Activated B cell treated with CpG ODN at 0.5 μM for 24 hours (primary cell): ENCODE measurements around the gene TRAPPC2L. TPM values are rescaled to one million over a fixed set of nuclear protein-coding genes. Genes with fewer than 3 reads are reported as not detected.

Source experiments
- ATAC-seq: fragments of 200-7000 bp; cut with Tn5 transposase; one replicate; pipeline ENCODE4 v1.10.0; 2021; ENCODE audit warnings: low read depth, mild to moderate bottlenecking, moderate library complexity
- CTCF ChIA-PET: fragments of 350-600 bp; sonication (Branson Sonifier 250); formaldehyde crosslinking; loops from one replicate; lab custom pipeline; 2021; ENCODE audit warnings: antibody characterized with exemption; lab: Charles Lee
- POLR2A ChIA-PET: fragments of 350-600 bp; sonication (Branson Sonifier 250); formaldehyde crosslinking; loops from one replicate; lab custom pipeline; 2021; ENCODE audit warnings: antibody characterized with exemption; lab: Charles Lee
- DNase-seq: peaks from one replicate; pipeline ENCODE4 v3.0.0; 2022
- H3K27ac Mint-ChIP-seq: one replicate; pipeline ENCODE4 v1.8.0; 2020; ENCODE audit warnings: mixed read lengths
- H3K27me3 Mint-ChIP-seq: one replicate; pipeline ENCODE4 v1.8.0; 2021; ENCODE audit warnings: mixed read lengths
- H3K36me3 Mint-ChIP-seq: one replicate; pipeline ENCODE4 v1.8.0; 2021; ENCODE audit warnings: low read depth, mixed read lengths
- H3K4me1 Mint-ChIP-seq: one replicate; pipeline ENCODE4 v1.8.0; 2021; ENCODE audit warnings: mixed read lengths
- H3K4me3 Mint-ChIP-seq: one replicate; pipeline ENCODE4 v1.8.0; 2020; ENCODE audit warnings: mild to moderate bottlenecking, mixed read lengths
- H3K9me3 Mint-ChIP-seq: one replicate; pipeline ENCODE4 v1.8.0; 2020; ENCODE audit warnings: mixed read lengths
- intact Hi-C: fragments of 100-400 bp; cut with micrococcal nuclease; formaldehyde crosslinking; loops from one replicate; pipeline ENCODE4 v1.15.1; 2024
- total RNA-seq: library from RNA; stranded (reverse); gene quantifications from 2 replicates; pipeline ENCODE4 v1.2.3, GENCODE V29; 2022
- TF ChIP-seq, protein P1 (sequence below): fragments of 200-600 bp; IDR thresholded peaks from one replicate; pipeline ENCODE4 v1.8.0; 2022; ENCODE audit warnings: antibody characterized with exemption, mild to moderate bottlenecking

TRAPPC2L gene
- total RNA-seq, 1 donor from 2014 or later = 38.7 TPM

DNA sequence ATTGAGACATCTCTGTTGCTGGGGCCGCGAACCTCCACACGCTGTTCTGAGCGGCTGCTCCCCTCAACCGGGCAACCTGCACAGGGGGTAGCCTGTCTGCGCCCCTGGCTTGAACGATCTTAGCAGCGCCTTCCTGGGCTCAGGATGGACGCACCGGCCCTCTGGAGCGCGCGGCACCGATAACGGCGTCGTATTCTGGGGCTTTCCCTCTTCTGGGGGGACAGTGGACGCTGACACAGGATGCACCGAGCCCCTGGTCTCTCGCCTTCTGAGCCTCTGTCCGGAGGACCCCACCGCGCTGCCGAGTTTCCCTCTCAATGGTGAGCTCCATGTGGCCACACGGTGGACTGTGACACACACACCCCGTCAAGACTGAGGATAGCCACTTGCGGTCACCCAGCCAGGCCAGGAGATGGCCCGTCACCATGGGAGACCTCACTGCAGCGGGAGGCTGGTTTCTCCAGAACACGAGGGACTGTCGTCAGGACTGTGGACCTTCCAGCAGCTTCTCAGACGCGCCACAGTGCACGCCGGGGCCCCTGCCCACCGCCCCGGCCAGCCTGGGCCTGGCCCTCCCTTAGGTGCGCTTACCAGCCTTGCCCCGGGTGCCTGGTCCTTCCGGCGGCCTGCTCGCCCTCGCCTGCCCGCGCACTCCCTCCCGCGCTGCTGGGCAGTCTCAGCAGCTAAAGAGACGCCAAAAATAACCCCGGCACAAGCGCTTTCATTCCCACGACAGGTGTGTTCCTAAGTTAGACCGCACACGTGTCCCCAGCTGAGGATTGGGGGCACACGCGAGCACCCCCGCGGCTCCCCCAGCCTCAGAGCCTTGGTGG lies 39.5 kb downstream of the TRAPPC2L start:
- intact Hi-C loops = no loop called here
- no peak for ATAC-seq

DNA sequence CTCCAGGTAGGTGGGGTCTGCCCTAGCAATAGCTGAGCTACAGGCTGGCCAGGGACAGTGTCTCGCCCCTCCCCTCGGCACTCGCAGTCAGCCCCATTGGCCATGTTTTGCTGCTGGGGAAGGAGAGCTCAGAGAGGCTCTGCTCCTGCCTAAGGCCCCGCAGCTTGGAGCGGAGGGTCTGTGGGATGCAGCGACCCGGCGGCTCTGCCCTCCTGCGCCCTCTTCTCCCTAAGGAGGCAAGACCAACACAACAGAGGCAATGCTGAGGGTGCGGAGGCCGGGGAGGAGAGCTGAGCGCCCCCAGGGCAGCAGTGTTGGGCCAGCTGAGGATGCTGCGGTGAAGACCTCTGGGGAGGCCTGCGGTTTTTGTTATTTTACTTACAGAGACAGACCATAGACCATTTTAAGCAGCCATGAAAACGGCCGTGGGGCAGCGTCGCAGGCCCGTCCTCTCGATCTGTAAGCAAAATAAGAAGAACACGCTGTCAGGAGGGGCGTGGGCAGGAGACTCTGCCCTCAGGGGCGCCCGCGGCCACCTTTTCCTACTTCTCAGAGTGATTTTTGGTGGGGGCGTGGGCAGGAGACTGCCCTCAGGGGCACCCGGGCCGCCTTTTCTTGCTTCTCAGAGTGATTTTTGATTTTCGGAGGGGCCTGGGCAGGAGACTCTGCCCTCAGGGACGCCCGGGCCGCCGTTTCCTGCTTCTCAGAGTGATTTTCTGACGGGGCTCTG lies 40.9 kb downstream of the TRAPPC2L start:
- Mint-ChIP-seq H3K27me3 (no peaks in the 10 kb centered on the region), H3K27ac (no peak overlapping the region), H3K4me1 (peaks cover 13% of the 10 kb centered on the region), H3K9me3 (no peaks in the 10 kb centered on the region), H3K4me3 (no peak overlapping the region), H3K36me3 (peaks cover 35% of the 10 kb centered on the region)
- DNase-seq (no peak), ATAC-seq (no peak)
- TF ChIP-seq, protein P1, sequence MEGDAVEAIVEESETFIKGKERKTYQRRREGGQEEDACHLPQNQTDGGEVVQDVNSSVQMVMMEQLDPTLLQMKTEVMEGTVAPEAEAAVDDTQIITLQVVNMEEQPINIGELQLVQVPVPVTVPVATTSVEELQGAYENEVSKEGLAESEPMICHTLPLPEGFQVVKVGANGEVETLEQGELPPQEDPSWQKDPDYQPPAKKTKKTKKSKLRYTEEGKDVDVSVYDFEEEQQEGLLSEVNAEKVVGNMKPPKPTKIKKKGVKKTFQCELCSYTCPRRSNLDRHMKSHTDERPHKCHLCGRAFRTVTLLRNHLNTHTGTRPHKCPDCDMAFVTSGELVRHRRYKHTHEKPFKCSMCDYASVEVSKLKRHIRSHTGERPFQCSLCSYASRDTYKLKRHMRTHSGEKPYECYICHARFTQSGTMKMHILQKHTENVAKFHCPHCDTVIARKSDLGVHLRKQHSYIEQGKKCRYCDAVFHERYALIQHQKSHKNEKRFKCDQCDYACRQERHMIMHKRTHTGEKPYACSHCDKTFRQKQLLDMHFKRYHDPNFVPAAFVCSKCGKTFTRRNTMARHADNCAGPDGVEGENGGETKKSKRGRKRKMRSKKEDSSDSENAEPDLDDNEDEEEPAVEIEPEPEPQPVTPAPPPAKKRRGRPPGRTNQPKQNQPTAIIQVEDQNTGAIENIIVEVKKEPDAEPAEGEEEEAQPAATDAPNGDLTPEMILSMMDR = no peak
- POLR2A ChIA-PET = no interaction called here
- intact Hi-C loops = no loop called here
- CTCF ChIA-PET = no interaction called here

More for the DNA sequence above, 39.5 kb downstream of the TRAPPC2L start:
- H3K4me3 Mint-ChIP-seq = no peak overlapping the region
- POLR2A ChIA-PET = no interaction called here
- H3K36me3 Mint-ChIP-seq = peaks cover 41% of the 10 kb centered on the region
- TF ChIP-seq, protein P1 = no peak
- no peak overlapping the region for H3K27ac Mint-ChIP-seq
- H3K4me1 Mint-ChIP-seq = peaks cover 13% of the 10 kb centered on the region
- H3K27me3 Mint-ChIP-seq = no peaks in the 10 kb centered on the region
- no peaks in the 10 kb centered on the region for H3K9me3 Mint-ChIP-seq
- CTCF ChIA-PET = no interaction called here
- no peak for DNase-seq

DNA sequence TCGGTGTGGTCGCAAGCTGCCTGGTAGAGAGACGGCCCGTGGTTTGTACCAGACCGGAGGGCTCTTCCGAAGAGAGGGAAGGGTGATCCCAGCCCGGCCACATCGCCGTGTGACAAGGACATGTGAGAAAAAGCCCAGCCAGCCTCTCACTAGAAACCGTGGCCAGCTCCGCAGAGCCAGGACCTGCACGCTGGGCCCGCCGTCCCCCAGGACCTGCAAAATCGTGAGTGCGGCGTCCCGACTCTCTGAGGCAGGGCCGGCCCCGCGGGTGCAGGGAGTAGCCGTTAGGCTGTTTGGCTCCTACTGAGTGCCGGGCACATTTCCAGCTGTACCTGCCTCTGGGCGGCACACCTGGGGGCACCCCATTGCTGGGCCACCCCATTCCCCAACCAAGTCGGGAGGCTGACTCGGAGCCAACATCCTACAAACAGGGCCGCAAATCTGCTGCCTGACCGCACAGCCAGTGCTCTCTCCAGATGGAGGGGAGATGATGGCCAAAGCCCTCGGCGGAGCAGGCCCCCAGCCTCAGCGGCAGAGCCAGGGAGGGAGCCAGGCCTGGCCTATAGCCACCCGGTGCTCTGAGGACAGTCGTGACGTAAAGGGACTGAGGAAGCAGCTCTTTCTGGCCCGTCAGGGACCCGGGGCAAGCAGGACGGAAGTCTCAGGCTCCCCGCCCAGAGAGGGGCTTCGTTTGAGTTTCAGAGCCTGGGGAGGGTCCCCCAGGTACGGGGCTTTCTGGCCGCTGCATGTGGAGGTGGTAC lies 43.2 kb downstream of the TRAPPC2L start:
- Mint-ChIP-seq H3K27me3 (no peaks in the 10 kb centered on the region), H3K4me1 (peaks cover 11% of the 10 kb centered on the region), H3K27ac (no peak overlapping the region), H3K9me3 (no peaks in the 10 kb centered on the region), H3K4me3 (no peak overlapping the region), H3K36me3 (peaks cover 38% of the 10 kb centered on the region)
- TF ChIP-seq, protein P1 = no peak
- ATAC-seq (no peak), DNase-seq (no peak)
- ChIA-PET POLR2A (no interaction called here), CTCF (no interaction called here)
- intact Hi-C loops = no loop called here

DNA sequence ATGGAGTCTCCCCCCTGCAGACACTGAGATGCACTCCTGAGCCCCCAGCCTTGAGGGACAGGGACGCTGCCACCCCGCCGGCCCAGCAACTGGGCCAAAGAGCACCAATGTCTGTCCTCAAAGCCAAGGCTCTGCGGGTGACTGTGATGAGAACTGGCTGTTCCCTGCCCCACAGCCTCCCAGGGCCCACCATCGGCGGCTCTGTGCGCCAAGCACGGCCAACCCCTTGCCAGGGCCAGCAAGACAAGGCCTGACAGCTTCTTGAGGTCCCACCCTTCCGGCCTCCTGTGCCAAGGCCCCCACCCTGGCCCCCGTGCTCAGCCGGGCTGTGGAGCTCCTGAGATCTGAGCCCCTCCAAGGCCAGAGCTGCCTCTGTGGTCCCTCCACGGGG lies 43.7 kb downstream of the TRAPPC2L start:
- intact Hi-C loops = no loop called here

More for the DNA sequence above, 43.7 kb downstream of the TRAPPC2L start:
- Mint-ChIP-seq H3K36me3 (peaks cover 38% of the 10 kb centered on the region), H3K4me3 (no peak overlapping the region), H3K9me3 (no peaks in the 10 kb centered on the region), H3K27me3 (no peaks in the 10 kb centered on the region), H3K27ac (no peak overlapping the region), H3K4me1 (peaks cover 9% of the 10 kb centered on the region)
- ChIA-PET CTCF (no interaction called here), POLR2A (no interaction called here)
- DNase-seq (no peak), ATAC-seq (no peak)
- TF ChIP-seq, protein P1 = no peak
